SJSA1 (cell line): ENCODE measurements around the gene RMND5B. TPM values are rescaled to one million over a fixed set of nuclear protein-coding genes. Genes with fewer than 3 reads are reported as not detected.
"Not testable (repeated sequence)": the region's sequence is repeated elsewhere in the genome, so short reads cannot be mapped to it uniquely, and the experiment has no call there.

ENCODE experiments used
- DNase-seq, 2 experiments: peaks; one replicate each; pipeline ENCODE4 v3.0.0-alpha.2; 2015 to 2020; ENCODE audit warnings: low spot score in 2 of 2, low read depth in 1 of 2
- H3K27ac ChIP-seq: fragments of 250-450 bp; sonication (Bioruptor Pico); 2 replicates; pipeline ENCODE4 v1.5.1; 2020; ENCODE audit warnings: mild to moderate bottlenecking, moderate library complexity
- H3K27me3 ChIP-seq: fragments of 250-450 bp; sonication (Bioruptor Pico); replicated peaks from 2 replicates; pipeline ENCODE4 v1.5.1; 2020; ENCODE audit warnings: mild to moderate bottlenecking, moderate library complexity
- H3K36me3 ChIP-seq: fragments of 250-450 bp; sonication (Bioruptor Pico); 2 replicates; pipeline ENCODE4 v1.5.1; 2020; ENCODE audit warnings: mild to moderate bottlenecking
- H3K4me1 ChIP-seq: fragments of 250-450 bp; sonication (Bioruptor Pico); replicated peaks from 2 replicates; pipeline ENCODE4 v1.6.1; 2021; ENCODE audit warnings: mild to moderate bottlenecking
- H3K4me3 ChIP-seq: fragments of 250-450 bp; sonication (Bioruptor Pico); 2 replicates; pipeline ENCODE4 v1.5.1; 2020; ENCODE audit warnings: mild to moderate bottlenecking
- H3K9me3 ChIP-seq: fragments of 250-450 bp; sonication (Bioruptor Pico); replicated peaks from 2 replicates; pipeline ENCODE4 v1.5.1; 2020; ENCODE audit warnings: mild to moderate bottlenecking
- total RNA-seq: library from RNA; depleted of rRNA; stranded (reverse); fragments of >200 nt; shearing (Covaris generic); gene quantifications from 2 replicates; pipeline ENCODE4 v1.2.3, GENCODE V29; 2014

Gene RMND5B
- total RNA-seq, 1 experiment from 2014 or later = 40.9 TPM

- H3K27me3 ChIP-seq, H3K9me3 ChIP-seq, H3K36me3 ChIP-seq, H3K27ac ChIP-seq, H3K4me3 ChIP-seq, DNase-seq: not testable (repeated sequence)
- H3K4me1 ChIP-seq = peaks cover 11% of the 10 kb centered on the region
Measured at GRCh38 chr5:178127300-178128009, 3.4 kb upstream of the RMND5B start.

- DNase-seq = no peak
- Histone ChIP-seq H3K27me3 (no peaks in the 10 kb centered on the region), H3K4me3 (no peak overlapping the region), H3K27ac (no peak overlapping the region), H3K9me3 (no peaks in the 10 kb centered on the region), H3K36me3 (peaks cover 13% of the 10 kb centered on the region), H3K4me1 (peaks cover 11% of the 10 kb centered on the region)
Measured at GRCh38 chr5:178129296-178129695, 1.5 kb upstream of the RMND5B start.

GRCh38 chr5:178130234-178130575, 609 bp upstream of the RMND5B start:
- H3K27ac ChIP-seq = peak overlapping the region; percentile 62; the same call in 1 of the 2 replicates

GRCh38 chr5:178131446-178131996, 707 bp downstream of the RMND5B start:
- no peaks in the 10 kb centered on the region for H3K27me3 ChIP-seq
- no peaks in the 10 kb centered on the region for H3K9me3 ChIP-seq
- H3K4me1 ChIP-seq = peaks cover 11% of the 10 kb centered on the region
- peaks cover 27% of the 10 kb centered on the region for H3K36me3 ChIP-seq
- DNase-seq = no peak
- H3K27ac ChIP-seq = no peak overlapping the region
- H3K4me3 ChIP-seq = peak overlapping the region; percentile 68

More at GRCh38 chr5:178130234-178130575, 609 bp upstream of the RMND5B start:
- peak overlapping the region; percentile 68 for H3K4me3 ChIP-seq
- not testable (repeated sequence) for DNase-seq, H3K9me3 ChIP-seq, H3K27me3 ChIP-seq
- peaks cover 18% of the 10 kb centered on the region for H3K36me3 ChIP-seq
- peaks cover 11% of the 10 kb centered on the region for H3K4me1 ChIP-seq

GRCh38 chr5:178136990-178137389, 6.2 kb downstream of the RMND5B start:
- H3K27me3 ChIP-seq = no peaks in the 10 kb centered on the region
- H3K27ac ChIP-seq = no peak overlapping the region

GRCh38 chr5:178137991-178138390, 7.2 kb downstream of the RMND5B start:
- no peak for DNase-seq
- H3K4me3 ChIP-seq = no peak overlapping the region
- H3K9me3 ChIP-seq = no peaks in the 10 kb centered on the region
- no peaks in the 10 kb centered on the region for H3K27me3 ChIP-seq
- no peaks in the 10 kb centered on the region for H3K4me1 ChIP-seq
- H3K36me3 ChIP-seq = peaks cover 60% of the 10 kb centered on the region
- no peak overlapping the region for H3K27ac ChIP-seq

More at GRCh38 chr5:178136990-178137389, 6.2 kb downstream of the RMND5B start:
- Histone ChIP-seq H3K4me3 (no peak overlapping the region), H3K4me1 (peaks cover 3% of the 10 kb centered on the region), H3K9me3 (no peaks in the 10 kb centered on the region), H3K36me3 (peaks cover 50% of the 10 kb centered on the region)
- DNase-seq = peak in 1 of 2 experiments; percentile 40

GRCh38 chr5:178141550-178141949, 10.7 kb downstream of the RMND5B start:
- Histone ChIP-seq H3K4me3 (no peak overlapping the region), H3K36me3 (peaks cover 70% of the 10 kb centered on the region), H3K4me1 (no peaks in the 10 kb centered on the region), H3K27me3 (no peaks in the 10 kb centered on the region), H3K27ac (no peak overlapping the region), H3K9me3 (no peaks in the 10 kb centered on the region)
- no peak for DNase-seq

- peaks cover 77% of the 10 kb centered on the region for H3K36me3 ChIP-seq
- H3K4me1 ChIP-seq = no peaks in the 10 kb centered on the region
- no peaks in the 10 kb centered on the region for H3K9me3 ChIP-seq
Measured at GRCh38 chr5:178142642-178143041, 11.8 kb downstream of the RMND5B start.

GRCh38 chr5:178143246-178143645, 12.4 kb downstream of the RMND5B start:
- Histone ChIP-seq H3K27ac (no peak overlapping the region), H3K4me3 (no peak overlapping the region), H3K9me3 (no peaks in the 10 kb centered on the region), H3K27me3 (no peaks in the 10 kb centered on the region), H3K36me3 (peaks cover 77% of the 10 kb centered on the region), H3K4me1 (no peaks in the 10 kb centered on the region)
- no peak for DNase-seq

More at GRCh38 chr5:178142642-178143041, 11.8 kb downstream of the RMND5B start:
- H3K4me3 ChIP-seq = no peak overlapping the region
- H3K27me3 ChIP-seq = no peaks in the 10 kb centered on the region
- H3K27ac ChIP-seq = no peak overlapping the region
- DNase-seq = no peak

- no peaks in the 10 kb centered on the region for H3K4me1 ChIP-seq
- H3K4me3 ChIP-seq = no peak overlapping the region
- peaks cover 79% of the 10 kb centered on the region for H3K36me3 ChIP-seq
- H3K27ac ChIP-seq = no peak overlapping the region
- DNase-seq = peak in 1 of 2 experiments; percentile 41
- no peaks in the 10 kb centered on the region for H3K27me3 ChIP-seq
- H3K9me3 ChIP-seq = no peaks in the 10 kb centered on the region
Measured at GRCh38 chr5:178143901-178144300, 13.1 kb downstream of the RMND5B start.

GRCh38 chr5:178145965-178146820, 15.4 kb downstream of the RMND5B start:
- Histone ChIP-seq H3K4me1 (no peaks in the 10 kb centered on the region), H3K27ac (no peak overlapping the region), H3K4me3 (no peak overlapping the region), H3K9me3 (no peaks in the 10 kb centered on the region), H3K27me3 (no peaks in the 10 kb centered on the region), H3K36me3 (peaks cover 90% of the 10 kb centered on the region)
- DNase-seq = peak in 1 of 2 experiments; percentile 41

- no peak overlapping the region for H3K27ac ChIP-seq
- peaks cover 91% of the 10 kb centered on the region for H3K36me3 ChIP-seq
- no peaks in the 10 kb centered on the region for H3K27me3 ChIP-seq
- no peak for DNase-seq
- no peaks in the 10 kb centered on the region for H3K9me3 ChIP-seq
- peaks cover under 1% of the 10 kb centered on the region for H3K4me1 ChIP-seq
- no peak overlapping the region for H3K4me3 ChIP-seq
Measured at GRCh38 chr5:178147406-178147805, 16.6 kb downstream of the RMND5B start.

- Histone ChIP-seq H3K4me3 (no peak overlapping the region), H3K27me3 (no peaks in the 10 kb centered on the region), H3K4me1 (peaks cover 8% of the 10 kb centered on the region), H3K36me3 (peaks cover 78% of the 10 kb centered on the region), H3K27ac (no peak overlapping the region), H3K9me3 (no peaks in the 10 kb centered on the region)
- DNase-seq = no peak
Measured at GRCh38 chr5:178149199-178149932, 18.6 kb downstream of the RMND5B start.
